Smooth muscle cell (in vitro differentiated cells): ENCODE results near the gene MAML3. TPM values are rescaled to one million over a fixed set of nuclear protein-coding genes. Genes with fewer than 3 reads are reported as not detected.
A peak's percentile ranks its signal among the peaks of the same experiment; 100 is the strongest.

Experiments used
- DNase-seq: peaks from one replicate; lab custom pipeline; 2025; ENCODE audit not compliant: unreplicated experiment; lab: John Stamatoyannopoulos, UW
- H2AFZ ChIP-seq: fragments of 200-600 bp; sonication (generic); 2 replicates; pipeline ENCODE4 v1.6.0; 2016; ENCODE audit warnings: antibody characterized with exemption, low read depth, mild to moderate bottlenecking
- H3F3A ChIP-seq: fragments of 200-600 bp; sonication (generic); 2 replicates; pipeline ENCODE4 v1.6.0; 2017; ENCODE audit warnings: antibody characterized with exemption, low read depth
- H3K27ac ChIP-seq: fragments of 200-600 bp; sonication (generic); 2 replicates; pipeline ENCODE4 v1.5.1; 2016; ENCODE audit warnings: low read depth, mild to moderate bottlenecking
- H3K27me3 ChIP-seq: fragments of 200-600 bp; sonication (generic); 2 replicates; pipeline ENCODE4 v1.6.1; 2016; ENCODE audit warnings: low read depth, mild to moderate bottlenecking
- H3K36me3 ChIP-seq: fragments of 200-600 bp; sonication (generic); 2 replicates; pipeline ENCODE4 v1.5.1; 2016; ENCODE audit warnings: low read depth
- H3K4me1 ChIP-seq: fragments of 200-600 bp; sonication (generic); 2 replicates; pipeline ENCODE4 v1.5.1; 2016; ENCODE audit warnings: low read depth
- H3K4me2 ChIP-seq: fragments of 200-600 bp; sonication (generic); 2 replicates; pipeline ENCODE4 v1.6.0; 2016; ENCODE audit warnings: mild to moderate bottlenecking
- H3K4me3 ChIP-seq: fragments of 200-600 bp; sonication (generic); 2 replicates; pipeline ENCODE4 v1.5.1; 2016; ENCODE audit warnings: mild to moderate bottlenecking
- H3K79me2 ChIP-seq: fragments of 200-600 bp; sonication (generic); 2 replicates; pipeline ENCODE4 v1.6.0; 2016; ENCODE audit warnings: low read depth, mild to moderate bottlenecking
- H3K9ac ChIP-seq: fragments of 200-600 bp; sonication (generic); 2 replicates; pipeline ENCODE4 v1.6.0; 2016; ENCODE audit warnings: low read depth
- H3K9me3 ChIP-seq: fragments of 200-600 bp; sonication (generic); replicated peaks from 2 replicates; pipeline ENCODE4 v1.5.1; 2016; ENCODE audit warnings: low read depth
- H4K20me1 ChIP-seq: fragments of 200-600 bp; sonication (generic); 2 replicates; pipeline ENCODE4 v1.6.0; 2016; ENCODE audit warnings: low read depth
- WGBS: methylation state at CpG from one replicate; pipeline ENCODE4 v1.1.7; 2016; ENCODE audit warnings: low lambda C conversion rate; 5-methylcytosine and 5-hydroxymethylcytosine counted together
- polyA plus RNA-seq: library from polyadenylated mRNA; unstranded; fragments of >200 nt; fragmentation: Nextera tagmentation; extraction: Ambion mirVana; gene quantifications from 2 replicates; pipeline ENCODE4 v1.2.1, GENCODE V29; 2016
- total RNA-seq: library from RNA; depleted of rRNA; stranded (reverse); fragments of >200 nt; gene quantifications from 2 replicates; pipeline ENCODE4 v1.2.3, GENCODE V29; 2014
- TF ChIP-seq, protein P1 (sequence below): fragments of 200-600 bp; sonication (generic); IDR thresholded peaks from 2 replicates; pipeline ENCODE4 v1.5.1; 2017; ENCODE audit warnings: borderline replicate concordance, mild to moderate bottlenecking, antibody characterized with exemption; ENCODE audit not compliant: insufficient read depth, poor library complexity, severe bottlenecking

Gene MAML3
- total and polyA plus RNA-seq, 2 experiments from 2014 or later, result 4.9 to 12.6 TPM

DNA sequence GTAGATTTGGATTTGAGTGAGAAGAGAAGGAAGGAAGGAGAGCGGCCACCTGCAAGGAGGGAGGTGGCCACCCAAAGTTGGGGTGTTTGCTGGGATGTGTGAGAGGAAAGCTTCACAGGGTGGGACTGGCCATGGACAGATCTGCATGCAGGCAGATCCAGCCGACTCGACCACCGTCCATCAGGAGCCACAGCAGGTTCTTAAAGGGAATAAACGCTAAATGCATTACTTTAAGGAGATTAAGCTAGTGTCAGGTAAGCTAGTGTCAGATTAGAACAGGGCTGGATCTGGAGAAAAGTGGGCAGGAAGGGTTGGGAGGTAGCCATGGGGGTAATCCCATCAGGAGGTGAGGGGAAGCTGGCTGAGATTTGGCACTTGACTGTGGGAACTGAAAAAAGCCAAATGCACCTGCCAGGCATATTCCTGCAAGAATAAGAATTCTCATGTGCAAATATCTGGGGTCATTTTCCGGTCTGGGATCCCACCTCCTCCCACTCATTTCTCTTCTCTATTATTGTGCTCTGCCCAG is 408.8 kb downstream of the MAML3 start:
- H4K20me1 ChIP-seq, result no peaks in the 10 kb centered on the region
- TF ChIP-seq, protein P1, sequence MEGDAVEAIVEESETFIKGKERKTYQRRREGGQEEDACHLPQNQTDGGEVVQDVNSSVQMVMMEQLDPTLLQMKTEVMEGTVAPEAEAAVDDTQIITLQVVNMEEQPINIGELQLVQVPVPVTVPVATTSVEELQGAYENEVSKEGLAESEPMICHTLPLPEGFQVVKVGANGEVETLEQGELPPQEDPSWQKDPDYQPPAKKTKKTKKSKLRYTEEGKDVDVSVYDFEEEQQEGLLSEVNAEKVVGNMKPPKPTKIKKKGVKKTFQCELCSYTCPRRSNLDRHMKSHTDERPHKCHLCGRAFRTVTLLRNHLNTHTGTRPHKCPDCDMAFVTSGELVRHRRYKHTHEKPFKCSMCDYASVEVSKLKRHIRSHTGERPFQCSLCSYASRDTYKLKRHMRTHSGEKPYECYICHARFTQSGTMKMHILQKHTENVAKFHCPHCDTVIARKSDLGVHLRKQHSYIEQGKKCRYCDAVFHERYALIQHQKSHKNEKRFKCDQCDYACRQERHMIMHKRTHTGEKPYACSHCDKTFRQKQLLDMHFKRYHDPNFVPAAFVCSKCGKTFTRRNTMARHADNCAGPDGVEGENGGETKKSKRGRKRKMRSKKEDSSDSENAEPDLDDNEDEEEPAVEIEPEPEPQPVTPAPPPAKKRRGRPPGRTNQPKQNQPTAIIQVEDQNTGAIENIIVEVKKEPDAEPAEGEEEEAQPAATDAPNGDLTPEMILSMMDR, result no peak
- no peaks in the 10 kb centered on the region for H3K36me3 ChIP-seq
- no peak overlapping the region for H2AFZ ChIP-seq
- no peak overlapping the region for H3K4me2 ChIP-seq
- no peak overlapping the region for H3K27ac ChIP-seq
- H3K79me2 ChIP-seq, result no peaks in the 10 kb centered on the region
- H3K9me3 ChIP-seq, result no peaks in the 10 kb centered on the region
- H3K9ac ChIP-seq, result no peak overlapping the region
- no peak overlapping the region for H3K4me3 ChIP-seq
- 95% methylated on average over 6 of the region's 6 CpGs for WGBS
- no peaks in the 10 kb centered on the region for H3K27me3 ChIP-seq
- no peak for DNase-seq
- peaks cover 26% of the 10 kb centered on the region for H3K4me1 ChIP-seq
- H3F3A ChIP-seq, result no peaks in the 10 kb centered on the region

DNA sequence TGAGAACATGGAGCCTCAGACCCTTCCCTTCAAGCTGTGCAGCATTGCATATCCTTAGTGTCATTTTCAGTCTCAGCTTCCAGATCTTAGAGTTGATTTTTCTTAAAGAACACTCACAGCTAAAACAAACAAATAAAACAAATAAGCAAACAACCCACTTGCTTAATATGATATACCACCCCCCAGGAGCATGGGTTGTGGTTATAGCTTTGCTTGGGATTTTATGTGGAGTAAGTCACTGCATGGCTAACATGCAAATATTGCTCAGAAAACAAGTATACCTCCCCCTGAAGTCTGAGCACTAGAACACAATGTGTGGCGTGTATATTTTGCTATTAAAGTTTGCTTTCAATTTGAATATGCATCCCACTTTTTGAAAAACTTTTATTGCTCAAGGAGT is 409.8 kb downstream of the MAML3 start:
- no peaks in the 10 kb centered on the region for H3K79me2 ChIP-seq
- no peak overlapping the region for H3K4me3 ChIP-seq
- H3K27ac ChIP-seq, result no peak overlapping the region
- H3K9ac ChIP-seq, result no peak overlapping the region
- H3F3A ChIP-seq, result peaks cover 2% of the 10 kb centered on the region
- no peaks in the 10 kb centered on the region for H3K27me3 ChIP-seq
- no peak overlapping the region for H3K4me2 ChIP-seq
- H3K36me3 ChIP-seq, result no peaks in the 10 kb centered on the region
- H3K4me1 ChIP-seq, result peaks cover 28% of the 10 kb centered on the region
- no peak overlapping the region for H2AFZ ChIP-seq
- H4K20me1 ChIP-seq, result no peaks in the 10 kb centered on the region
- TF ChIP-seq, protein P1, result no peak
- no peak for DNase-seq
- WGBS, result 92% methylated on average over 1 of the region's 1 CpG
- no peaks in the 10 kb centered on the region for H3K9me3 ChIP-seq

DNA sequence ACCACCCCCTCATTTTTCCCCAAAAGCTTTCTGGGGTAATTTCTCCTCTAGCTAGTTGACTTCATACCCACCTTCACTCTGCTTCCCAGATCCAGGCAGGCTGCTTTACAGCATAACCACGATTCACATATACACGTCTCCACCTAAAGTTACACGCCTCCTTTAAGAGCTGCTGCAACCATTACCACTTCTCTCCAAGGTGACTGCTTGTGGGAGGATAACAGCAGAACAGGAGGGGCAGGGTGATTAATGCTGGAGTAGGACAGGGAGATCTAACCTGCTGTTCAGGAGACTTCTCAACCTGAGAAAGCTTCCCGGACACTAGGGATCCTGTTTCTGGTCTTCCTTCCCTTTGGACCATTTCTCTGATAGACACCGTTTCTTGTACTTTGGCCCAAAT is 411.0 kb downstream of the MAML3 start:
- no peak overlapping the region for H3K9ac ChIP-seq
- no peaks in the 10 kb centered on the region for H3K27me3 ChIP-seq
- 69% methylated on average over 5 of the region's 5 CpGs for WGBS
- no peak overlapping the region for H3K4me3 ChIP-seq
- TF ChIP-seq, protein P1, result no peak
- H3K27ac ChIP-seq, result no peak overlapping the region
- no peaks in the 10 kb centered on the region for H3K79me2 ChIP-seq
- H2AFZ ChIP-seq, result no peak overlapping the region
- no peaks in the 10 kb centered on the region for H4K20me1 ChIP-seq
- no peak for DNase-seq
- peaks cover 10% of the 10 kb centered on the region for H3F3A ChIP-seq
- H3K9me3 ChIP-seq, result no peaks in the 10 kb centered on the region
- no peaks in the 10 kb centered on the region for H3K36me3 ChIP-seq
- H3K4me1 ChIP-seq, result peaks cover 28% of the 10 kb centered on the region
- H3K4me2 ChIP-seq, result no peak overlapping the region

DNA sequence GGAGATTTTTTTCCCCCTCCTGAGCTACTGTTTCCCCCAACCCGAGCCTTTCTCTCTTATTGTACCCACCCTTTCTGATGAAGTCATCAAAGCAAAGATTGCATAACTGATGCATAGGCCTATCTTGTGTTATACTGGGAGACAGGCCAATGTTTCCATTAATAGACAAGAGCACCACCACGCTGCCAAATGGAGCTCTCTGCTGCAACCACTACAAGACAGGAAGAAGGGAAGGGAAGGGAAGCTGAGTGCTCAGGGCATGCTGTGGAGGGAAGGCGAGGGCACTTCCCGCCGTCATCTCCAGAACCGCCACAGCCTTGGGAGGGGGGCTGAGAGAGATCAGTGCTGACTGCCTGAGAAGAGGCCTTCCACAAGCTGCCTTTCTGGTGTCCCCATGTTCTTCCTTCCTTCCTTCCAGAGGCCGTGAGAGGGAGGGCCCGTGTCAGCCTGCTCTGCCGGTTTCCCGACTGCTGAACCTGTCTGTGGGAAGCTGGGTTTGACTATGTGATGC is 413.4 kb downstream of the MAML3 start:
- Histone ChIP-seq H3K79me2 (no peaks in the 10 kb centered on the region), H3F3A (peaks cover 22% of the 10 kb centered on the region), H3K27ac (peak overlapping the region; percentile 73), H3K4me2 (peak overlapping the region; percentile 68), H3K4me3 (no peak overlapping the region), H3K9ac (peak overlapping the region; percentile 7), H2AFZ (no peak overlapping the region), H3K36me3 (no peaks in the 10 kb centered on the region), H3K4me1 (peaks cover 28% of the 10 kb centered on the region), H3K9me3 (no peaks in the 10 kb centered on the region), H3K27me3 (no peaks in the 10 kb centered on the region), H4K20me1 (no peaks in the 10 kb centered on the region)
- TF ChIP-seq, protein P1, result no peak
- 53% methylated on average over 10 of the region's 10 CpGs for WGBS
- DNase-seq, result no peak
